H7 (cell line): ENCODE measurements around the gene C10orf62. TPM values are rescaled to one million over a fixed set of nuclear protein-coding genes. Genes with fewer than 3 reads are reported as not detected.
A peak's percentile ranks its signal among the peaks of the same experiment; 100 is the strongest.

Experiments used
- DNase-seq: peaks from one replicate; pipeline ENCODE4 v3.0.0; 2012
- H3K27me3 ChIP-seq: 2 replicates; pipeline ENCODE4 v1.6.0; 2011; ENCODE audit warnings: mild to moderate bottlenecking, low read length; ENCODE audit not compliant: control insufficient read depth, insufficient read depth
- H3K36me3 ChIP-seq: replicated peaks from 2 replicates; pipeline ENCODE4 v1.5.1; 2011; ENCODE audit warnings: low read length; ENCODE audit not compliant: control insufficient read depth, insufficient read depth
- H3K4me3 ChIP-seq: 2 replicates; pipeline ENCODE4 v1.5.1; 2011; ENCODE audit warnings: low read depth, mild to moderate bottlenecking, control low read depth, low read length, moderate library complexity; ENCODE audit not compliant: insufficient read depth
- total RNA-seq: library from RNA; depleted of rRNA; stranded (reverse); fragments of >200 nt; shearing (Covaris generic); gene quantifications from 2 replicates; pipeline ENCODE4 v1.2.3, GENCODE V29; 2014

Gene C10orf62
- total RNA-seq, 1 experiment from 2014 or later, result not detected

- no peaks in the 10 kb centered on the region for H3K36me3 ChIP-seq
- peak; percentile 19 for DNase-seq
- H3K27me3 ChIP-seq, result no peaks in the 10 kb centered on the region
- H3K4me3 ChIP-seq, result no peak overlapping the region
These were observed 2.3 kb upstream of the C10orf62 start for GRCh38 chr10:97587183-97587582.

GRCh38 chr10:97590082-97590747 lies 694 bp downstream of the C10orf62 start:
- no peak overlapping the region for H3K4me3 ChIP-seq
- DNase-seq, result peak; percentile 13

GRCh38 chr10:97590748-97591495 lies 1.4 kb downstream of the C10orf62 start:
- Histone ChIP-seq H3K27me3 (no peaks in the 10 kb centered on the region), H3K36me3 (no peaks in the 10 kb centered on the region), H3K4me3 (no peak overlapping the region)
- peak; percentile 31 for DNase-seq

More at GRCh38 chr10:97590082-97590747, 694 bp downstream of the C10orf62 start:
- Histone ChIP-seq H3K36me3 (no peaks in the 10 kb centered on the region), H3K27me3 (no peaks in the 10 kb centered on the region)

GRCh38 chr10:97593421-97593820 lies 3.9 kb downstream of the C10orf62 start:
- H3K27me3 ChIP-seq, result no peaks in the 10 kb centered on the region
- H3K36me3 ChIP-seq, result no peaks in the 10 kb centered on the region
- no peak for DNase-seq

GRCh38 chr10:97596101-97597082 lies 6.9 kb downstream of the C10orf62 start:
- peak; percentile 30 for DNase-seq
- Histone ChIP-seq H3K36me3 (no peaks in the 10 kb centered on the region), H3K27me3 (no peaks in the 10 kb centered on the region), H3K4me3 (no peak overlapping the region)

More at GRCh38 chr10:97593421-97593820, 3.9 kb downstream of the C10orf62 start:
- H3K4me3 ChIP-seq, result no peak overlapping the region

- DNase-seq, result no peak
- Histone ChIP-seq H3K4me3 (no peak overlapping the region), H3K36me3 (no peaks in the 10 kb centered on the region), H3K27me3 (no peaks in the 10 kb centered on the region)
These were observed 8.3 kb downstream of the C10orf62 start for GRCh38 chr10:97597778-97598177.

- no peak overlapping the region for H3K4me3 ChIP-seq
- H3K36me3 ChIP-seq, result no peaks in the 10 kb centered on the region
- no peaks in the 10 kb centered on the region for H3K27me3 ChIP-seq
- DNase-seq, result peak; percentile 30
These were observed 9.1 kb downstream of the C10orf62 start for GRCh38 chr10:97598407-97599271.

- Histone ChIP-seq H3K4me3 (no peak overlapping the region), H3K36me3 (no peaks in the 10 kb centered on the region), H3K27me3 (no peaks in the 10 kb centered on the region)
- DNase-seq, result no peak
These were observed 9.7 kb downstream of the C10orf62 start for GRCh38 chr10:97599272-97599619.

GRCh38 chr10:97600616-97601015 lies 11.1 kb downstream of the C10orf62 start:
- Histone ChIP-seq H3K36me3 (no peaks in the 10 kb centered on the region), H3K4me3 (no peak overlapping the region), H3K27me3 (no peaks in the 10 kb centered on the region)
- no peak for DNase-seq

- Histone ChIP-seq H3K36me3 (no peaks in the 10 kb centered on the region), H3K4me3 (no peak overlapping the region), H3K27me3 (no peaks in the 10 kb centered on the region)
- peak; percentile 65 for DNase-seq
These were observed 12.0 kb downstream of the C10orf62 start for GRCh38 chr10:97601268-97602215.

GRCh38 chr10:97607095-97607636 lies 17.6 kb downstream of the C10orf62 start:
- DNase-seq, result peak; percentile 22
- Histone ChIP-seq H3K36me3 (no peaks in the 10 kb centered on the region), H3K27me3 (no peaks in the 10 kb centered on the region), H3K4me3 (no peak overlapping the region)

GRCh38 chr10:97608991-97609561 lies 19.6 kb downstream of the C10orf62 start:
- Histone ChIP-seq H3K36me3 (no peaks in the 10 kb centered on the region), H3K27me3 (no peaks in the 10 kb centered on the region), H3K4me3 (no peak overlapping the region)
- peak; percentile 25 for DNase-seq
